Astrocyte (in vitro differentiated cells and primary cell): ENCODE measurements around the gene F5. TPM values are rescaled to one million over a fixed set of nuclear protein-coding genes. Genes with fewer than 3 reads are reported as not detected.

Source experiments
- DNase-seq: peaks from one replicate; pipeline ENCODE4 v3.0.0-alpha.2; 2010; ENCODE audit warnings: low read depth
- FAIRE-seq: peaks from 2 replicates; lab custom pipeline; 2011; peaks lifted over from hg19 to GRCh38; lab: Jason Lieb, UNC
- H2AFZ ChIP-seq: 2 replicates; pipeline ENCODE4 v1.6.0; 2012; ENCODE audit warnings: low read depth, low read length, inconsistent platforms
- H3K27ac ChIP-seq: 2 replicates; pipeline ENCODE4 v1.5.1; 2011; ENCODE audit warnings: low read depth, low read length, inconsistent platforms
- H3K27me3 ChIP-seq: 2 replicates; pipeline ENCODE4 v1.6.0; 2011; ENCODE audit warnings: low read length, inconsistent platforms; ENCODE audit not compliant: insufficient read depth
- H3K36me3 ChIP-seq: 2 replicates; pipeline ENCODE4 v1.5.1; 2011; ENCODE audit warnings: low read length, inconsistent platforms; ENCODE audit not compliant: insufficient read depth
- H3K4me1 ChIP-seq: 2 replicates; pipeline ENCODE4 v1.5.1; 2011; ENCODE audit warnings: low read length, inconsistent platforms; ENCODE audit not compliant: insufficient read depth
- H3K4me2 ChIP-seq: 2 replicates; pipeline ENCODE4 v1.6.0; 2012; ENCODE audit warnings: low read length, inconsistent platforms
- H3K4me3 ChIP-seq: 2 replicates; pipeline ENCODE4 v1.5.1; 2011; ENCODE audit warnings: low read depth, mild to moderate bottlenecking, low read length, inconsistent platforms; ENCODE audit not compliant: insufficient read depth
- H3K79me2 ChIP-seq: 2 replicates; pipeline ENCODE4 v1.6.0; 2012; ENCODE audit warnings: mild to moderate bottlenecking, low read length, inconsistent platforms; ENCODE audit not compliant: insufficient read depth
- H3K9ac ChIP-seq: 2 replicates; pipeline ENCODE4 v1.6.0; 2012; ENCODE audit warnings: mild to moderate bottlenecking, low read length, inconsistent platforms
- H3K9me3 ChIP-seq: 2 replicates; pipeline ENCODE4 v1.5.1; 2012; ENCODE audit warnings: low read depth, mild to moderate bottlenecking, low read length, inconsistent platforms; ENCODE audit not compliant: insufficient read depth
- H4K20me1 ChIP-seq: 2 replicates; pipeline ENCODE4 v1.6.0; 2012; ENCODE audit warnings: low read length, inconsistent platforms; ENCODE audit not compliant: insufficient read depth
- H3K27ac Mint-ChIP-seq: one replicate; pipeline ENCODE4 v1.8.0; 2021; ENCODE audit warnings: mild to moderate bottlenecking, mixed read lengths; ENCODE audit not compliant: unreplicated experiment
- H3K27me3 Mint-ChIP-seq: one replicate; pipeline ENCODE4 v1.8.0; 2021; ENCODE audit warnings: low read depth, mixed read lengths; ENCODE audit not compliant: unreplicated experiment
- H3K36me3 Mint-ChIP-seq: one replicate; pipeline ENCODE4 v1.8.0; 2021; ENCODE audit warnings: low read depth, mixed read lengths; ENCODE audit not compliant: unreplicated experiment
- H3K4me1 Mint-ChIP-seq: one replicate; pipeline ENCODE4 v1.8.0; 2021; ENCODE audit warnings: low read depth, mixed read lengths; ENCODE audit not compliant: unreplicated experiment
- H3K4me3 Mint-ChIP-seq: one replicate; pipeline ENCODE4 v1.8.0; 2021; ENCODE audit warnings: mild to moderate bottlenecking, moderate library complexity, mixed read lengths; ENCODE audit not compliant: unreplicated experiment
- H3K9me3 Mint-ChIP-seq: one replicate; pipeline ENCODE4 v1.8.0; 2021; ENCODE audit warnings: mild to moderate bottlenecking, mixed read lengths; ENCODE audit not compliant: unreplicated experiment
- EZH2 ChIP-seq: IDR thresholded peaks from 2 replicates; pipeline ENCODE4 v1.6.1; 2012; ENCODE audit warnings: mild to moderate bottlenecking, low read length, inconsistent platforms; ENCODE audit not compliant: insufficient read depth
- total RNA-seq: library from RNA; stranded (reverse); gene quantifications from 2 replicates; pipeline ENCODE4 v1.2.1, GENCODE V29; 2021
- TF ChIP-seq, protein P1 (sequence below): IDR thresholded peaks from 2 replicates; pipeline ENCODE4 v1.5.1; 2011; ENCODE audit warnings: low read depth, mild to moderate bottlenecking, inconsistent platforms, low read length, moderate library complexity; ENCODE audit not compliant: insufficient read depth

The F5 gene
- total RNA-seq, 1 donor from 2014 or later: 0.18 TPM

DNA sequence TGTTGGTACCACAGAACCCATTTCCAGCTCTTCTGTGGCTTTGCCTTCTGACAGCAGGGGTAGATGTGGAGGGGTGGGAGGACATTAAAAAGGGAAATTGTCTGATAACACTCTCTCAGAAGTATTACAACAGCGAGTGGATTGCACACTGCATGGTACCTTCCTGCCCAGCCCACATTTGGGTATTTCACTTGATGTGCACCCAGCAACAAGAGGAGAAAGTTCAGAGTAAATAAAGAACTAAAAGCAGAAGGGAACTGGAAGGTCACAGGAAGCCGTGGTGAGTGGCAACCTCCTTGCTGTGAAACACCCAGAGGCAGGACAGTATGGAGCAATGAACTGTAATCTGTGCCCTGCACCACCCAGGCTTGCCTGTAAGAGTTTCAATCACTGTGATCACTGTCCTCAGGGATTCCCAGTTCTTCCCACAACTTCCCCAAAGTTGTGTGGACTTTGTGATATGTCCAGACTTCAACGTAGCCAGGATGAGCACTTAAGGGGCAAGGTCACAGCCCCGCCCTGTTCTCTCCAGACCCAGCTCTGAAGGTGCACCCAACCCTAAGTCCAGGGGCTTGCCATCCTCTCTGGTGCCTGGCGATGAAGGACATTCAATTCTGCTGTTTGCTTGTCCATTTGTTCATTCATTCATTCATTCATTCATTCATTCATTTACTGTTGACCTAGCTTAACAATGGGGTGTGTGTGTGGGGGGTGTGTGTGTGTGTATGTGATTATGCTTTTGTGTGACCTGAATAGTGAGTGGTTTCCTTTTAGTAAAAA, 18.7 kb upstream of the F5 start:
- TF ChIP-seq EZH2: no peak
- TF ChIP-seq, protein P1, sequence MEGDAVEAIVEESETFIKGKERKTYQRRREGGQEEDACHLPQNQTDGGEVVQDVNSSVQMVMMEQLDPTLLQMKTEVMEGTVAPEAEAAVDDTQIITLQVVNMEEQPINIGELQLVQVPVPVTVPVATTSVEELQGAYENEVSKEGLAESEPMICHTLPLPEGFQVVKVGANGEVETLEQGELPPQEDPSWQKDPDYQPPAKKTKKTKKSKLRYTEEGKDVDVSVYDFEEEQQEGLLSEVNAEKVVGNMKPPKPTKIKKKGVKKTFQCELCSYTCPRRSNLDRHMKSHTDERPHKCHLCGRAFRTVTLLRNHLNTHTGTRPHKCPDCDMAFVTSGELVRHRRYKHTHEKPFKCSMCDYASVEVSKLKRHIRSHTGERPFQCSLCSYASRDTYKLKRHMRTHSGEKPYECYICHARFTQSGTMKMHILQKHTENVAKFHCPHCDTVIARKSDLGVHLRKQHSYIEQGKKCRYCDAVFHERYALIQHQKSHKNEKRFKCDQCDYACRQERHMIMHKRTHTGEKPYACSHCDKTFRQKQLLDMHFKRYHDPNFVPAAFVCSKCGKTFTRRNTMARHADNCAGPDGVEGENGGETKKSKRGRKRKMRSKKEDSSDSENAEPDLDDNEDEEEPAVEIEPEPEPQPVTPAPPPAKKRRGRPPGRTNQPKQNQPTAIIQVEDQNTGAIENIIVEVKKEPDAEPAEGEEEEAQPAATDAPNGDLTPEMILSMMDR: no peak
- no peaks in the 10 kb centered on the region for H3K9me3 Mint-ChIP-seq
- Histone ChIP-seq H3K9ac (no peak overlapping the region), H3K27me3 (peaks cover 3% of the 10 kb centered on the region), H3K36me3 (no peaks in the 10 kb centered on the region), H3K4me1 (no peaks in the 10 kb centered on the region), H3K9me3 (no peaks in the 10 kb centered on the region), H3K79me2 (no peaks in the 10 kb centered on the region), H3K4me2 (no peak overlapping the region), H4K20me1 (no peaks in the 10 kb centered on the region), H3K27ac (no peak overlapping the region), H2AFZ (no peak overlapping the region), H3K4me3 (no peak overlapping the region)
- H3K4me3 Mint-ChIP-seq: no peak overlapping the region
- no peaks in the 10 kb centered on the region for H3K4me1 Mint-ChIP-seq
- peaks cover 20% of the 10 kb centered on the region for H3K27me3 Mint-ChIP-seq
- H3K36me3 Mint-ChIP-seq: no peaks in the 10 kb centered on the region
- DNase-seq (no peak), FAIRE-seq (no peak)
- H3K27ac Mint-ChIP-seq: no peak overlapping the region

DNA sequence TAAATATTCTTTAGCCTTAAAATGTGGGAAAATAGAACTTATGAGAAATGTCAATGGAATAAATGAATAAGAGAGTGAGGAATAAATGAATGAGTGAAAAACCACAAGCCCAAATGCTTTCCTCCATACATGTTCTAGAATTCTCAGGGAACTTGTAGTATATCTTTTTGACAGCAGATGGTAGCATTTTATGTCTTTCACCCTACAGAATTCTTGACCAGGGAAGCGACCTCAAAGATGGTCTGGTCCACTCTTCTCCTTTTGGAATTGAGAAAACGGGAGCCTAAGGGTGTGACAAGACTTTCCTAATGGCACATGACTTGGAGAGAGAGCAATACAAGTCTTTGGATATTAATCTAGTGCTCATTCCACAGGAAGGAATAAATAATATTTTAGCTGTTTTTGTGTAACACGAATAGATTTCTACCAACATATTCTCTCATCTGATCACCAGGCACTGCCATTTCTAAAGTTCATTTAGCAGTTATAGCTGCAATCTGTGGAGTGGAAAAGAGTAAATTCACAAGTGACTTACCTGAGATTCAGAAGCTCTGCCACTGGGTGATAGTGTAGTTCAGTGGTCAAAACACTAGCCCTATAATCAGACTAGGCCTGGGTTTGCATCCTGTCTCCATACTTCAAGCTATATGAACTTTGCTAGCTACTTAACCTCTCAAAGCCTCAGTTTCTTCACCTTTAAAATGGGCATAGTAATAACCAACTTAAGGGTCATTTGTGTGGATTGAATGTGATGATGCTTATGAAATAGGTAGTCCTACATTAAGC, 15.0 kb upstream of the F5 start:
- H3K9me3 Mint-ChIP-seq: no peaks in the 10 kb centered on the region
- Histone ChIP-seq H3K4me3 (no peak overlapping the region), H3K36me3 (no peaks in the 10 kb centered on the region), H3K9me3 (no peaks in the 10 kb centered on the region), H3K27me3 (no peaks in the 10 kb centered on the region), H3K9ac (no peak overlapping the region), H3K4me1 (no peaks in the 10 kb centered on the region), H3K79me2 (no peaks in the 10 kb centered on the region), H3K4me2 (no peak overlapping the region), H3K27ac (no peak overlapping the region), H2AFZ (no peak overlapping the region), H4K20me1 (no peaks in the 10 kb centered on the region)
- no peaks in the 10 kb centered on the region for H3K36me3 Mint-ChIP-seq
- H3K4me1 Mint-ChIP-seq: no peaks in the 10 kb centered on the region
- no peak overlapping the region for H3K27ac Mint-ChIP-seq
- TF ChIP-seq EZH2: no peak
- TF ChIP-seq, protein P1: peak; percentile 46
- FAIRE-seq (no peak), DNase-seq (peak; percentile 10)
- H3K27me3 Mint-ChIP-seq: peaks cover 29% of the 10 kb centered on the region
- no peak overlapping the region for H3K4me3 Mint-ChIP-seq
